ENCODE measurements around the gene AGAP5. TPM values are rescaled to one million over a fixed set of nuclear protein-coding genes. Genes with fewer than 3 reads are reported as not detected.
"Not testable (repeated sequence)": the region's sequence is repeated elsewhere in the genome, so short reads cannot be mapped to it uniquely, and the experiment has no call there.

The AGAP5 gene
- polyA plus RNA-seq, 1 of the 3 experiments (the other 2 are of a cell fraction), result 3.8 TPM

GRCh38 chr10:73720561-73720960 lies 22.7 kb upstream of the AGAP5 start:
- DNase-seq, result not testable (repeated sequence)

GRCh38 chr10:73717556-73717955 lies 19.6 kb upstream of the AGAP5 start:
- Histone ChIP-seq H3K27me3 (ENCODE audit: insufficient read depth) (no peaks in the 10 kb centered on the region), H4K20me1 (ENCODE audit: insufficient read depth) (no peaks in the 10 kb centered on the region), H3K27ac (ENCODE audit: low read depth in 2 of 2, low read length in 1 of 2) (no peak overlapping the region), H3K4me2 (no peak overlapping the region), H3F3A (replicated peaks; ENCODE audit: insufficient read depth) (no peaks in the 10 kb centered on the region), H3K79me2 (ENCODE audit: insufficient read depth) (no peaks in the 10 kb centered on the region), H3K4me3 (ENCODE audit: low read depth in 2 of 2, low read length in 1 of 2) (no peak overlapping the region), H2AFZ (ENCODE audit: low read depth) (no peak overlapping the region), H3K4me1 (ENCODE audit: control insufficient read depth in 1 of 2, insufficient read depth in 2 of 2, low read depth in 1 of 2, low read length in 1 of 2) (no peaks in the 10 kb centered on the region), H3K9ac (no peak overlapping the region), H3K9me3 (no peaks in the 10 kb centered on the region), H3K9me2 (no peaks in the 10 kb centered on the region), H3K36me3 (replicated peaks in 1 of 2; ENCODE audit: control insufficient read depth in 1 of 2, insufficient read depth in 2 of 2, low read length in 1 of 2) (peaks cover 46 to 60% of the 10 kb centered on the region in 2 experiments)
- TF ChIP-seq GATA2 (CRISPR knock-in tag; IDR thresholded peaks at IDR 0.05) (no peak), FOSL2 (IDR thresholded peaks at IDR 0.05; ENCODE audit: borderline replicate concordance, low read depth) (no peak), FOXM1 (IDR thresholded peaks at IDR 0.05; ENCODE audit: low read depth) (no peak), TAF1 (IDR thresholded peaks at IDR 0.05; ENCODE audit: borderline replicate concordance, low read depth, low read length) (no peak), YY1 (IDR thresholded peaks at IDR 0.05; ENCODE audit: low read depth) (no peak), IRF3 (IDR thresholded peaks at IDR 0.05; ENCODE audit: low read depth, low read length) (no peak), POLR2AphosphoS5 (IDR thresholded peaks at IDR 0.05; ENCODE audit: low read depth, low read length) (no peak), MXI1 (IDR thresholded peaks at IDR 0.05; ENCODE audit: low read depth, low read length) (no peak), RCOR1 (IDR thresholded peaks at IDR 0.05; ENCODE audit: low read length) (no peak), EZH2phosphoT487 (IDR thresholded peaks at IDR 0.05; ENCODE audit: borderline replicate concordance, low read depth) (no peak)
- TF ChIP-seq, protein P1, sequence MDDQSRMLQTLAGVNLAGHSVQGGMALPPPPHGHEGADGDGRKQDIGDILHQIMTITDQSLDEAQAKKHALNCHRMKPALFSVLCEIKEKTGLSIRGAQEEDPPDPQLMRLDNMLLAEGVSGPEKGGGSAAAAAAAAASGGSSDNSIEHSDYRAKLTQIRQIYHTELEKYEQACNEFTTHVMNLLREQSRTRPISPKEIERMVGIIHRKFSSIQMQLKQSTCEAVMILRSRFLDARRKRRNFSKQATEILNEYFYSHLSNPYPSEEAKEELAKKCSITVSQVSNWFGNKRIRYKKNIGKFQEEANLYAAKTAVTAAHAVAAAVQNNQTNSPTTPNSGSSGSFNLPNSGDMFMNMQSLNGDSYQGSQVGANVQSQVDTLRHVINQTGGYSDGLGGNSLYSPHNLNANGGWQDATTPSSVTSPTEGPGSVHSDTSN (IDR thresholded peaks at IDR 0.05), result no peak
- TF ChIP-seq, protein P2, sequence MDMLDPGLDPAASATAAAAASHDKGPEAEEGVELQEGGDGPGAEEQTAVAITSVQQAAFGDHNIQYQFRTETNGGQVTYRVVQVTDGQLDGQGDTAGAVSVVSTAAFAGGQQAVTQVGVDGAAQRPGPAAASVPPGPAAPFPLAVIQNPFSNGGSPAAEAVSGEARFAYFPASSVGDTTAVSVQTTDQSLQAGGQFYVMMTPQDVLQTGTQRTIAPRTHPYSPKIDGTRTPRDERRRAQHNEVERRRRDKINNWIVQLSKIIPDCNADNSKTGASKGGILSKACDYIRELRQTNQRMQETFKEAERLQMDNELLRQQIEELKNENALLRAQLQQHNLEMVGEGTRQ (IDR thresholded peaks at IDR 0.05; ENCODE audit: borderline replicate concordance, low read depth, low read length), result no peak
- TF ChIP-seq, protein P3, sequence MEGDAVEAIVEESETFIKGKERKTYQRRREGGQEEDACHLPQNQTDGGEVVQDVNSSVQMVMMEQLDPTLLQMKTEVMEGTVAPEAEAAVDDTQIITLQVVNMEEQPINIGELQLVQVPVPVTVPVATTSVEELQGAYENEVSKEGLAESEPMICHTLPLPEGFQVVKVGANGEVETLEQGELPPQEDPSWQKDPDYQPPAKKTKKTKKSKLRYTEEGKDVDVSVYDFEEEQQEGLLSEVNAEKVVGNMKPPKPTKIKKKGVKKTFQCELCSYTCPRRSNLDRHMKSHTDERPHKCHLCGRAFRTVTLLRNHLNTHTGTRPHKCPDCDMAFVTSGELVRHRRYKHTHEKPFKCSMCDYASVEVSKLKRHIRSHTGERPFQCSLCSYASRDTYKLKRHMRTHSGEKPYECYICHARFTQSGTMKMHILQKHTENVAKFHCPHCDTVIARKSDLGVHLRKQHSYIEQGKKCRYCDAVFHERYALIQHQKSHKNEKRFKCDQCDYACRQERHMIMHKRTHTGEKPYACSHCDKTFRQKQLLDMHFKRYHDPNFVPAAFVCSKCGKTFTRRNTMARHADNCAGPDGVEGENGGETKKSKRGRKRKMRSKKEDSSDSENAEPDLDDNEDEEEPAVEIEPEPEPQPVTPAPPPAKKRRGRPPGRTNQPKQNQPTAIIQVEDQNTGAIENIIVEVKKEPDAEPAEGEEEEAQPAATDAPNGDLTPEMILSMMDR (IDR thresholded peaks at IDR 0.05), result no peak
- DNase-seq, result no peak
- POLR2A ChIA-PET, result no interaction called here
- WGBS (ENCODE audit: low lambda C conversion rate), result 73% methylated on average over 5 of the region's 5 CpGs
- CTCF ChIA-PET, result no interaction called here

More at GRCh38 chr10:73720561-73720960, 22.7 kb upstream of the AGAP5 start:
- H3K27me3 ChIP-seq (ENCODE audit: insufficient read depth); H3K4me2 ChIP-seq; H3K9me3 ChIP-seq; H3K9me2 ChIP-seq; CTCF ChIA-PET; H3K4me3 ChIP-seq (ENCODE audit: low read depth in 2 of 2, low read length in 1 of 2); H3K79me2 ChIP-seq (ENCODE audit: insufficient read depth); POLR2A ChIA-PET; H4K20me1 ChIP-seq (ENCODE audit: insufficient read depth); H3K9ac ChIP-seq; H3K27ac ChIP-seq (ENCODE audit: low read depth in 2 of 2, low read length in 1 of 2); H2AFZ ChIP-seq (ENCODE audit: low read depth); H3K4me1 ChIP-seq (ENCODE audit: control insufficient read depth in 1 of 2, insufficient read depth in 2 of 2, low read depth in 1 of 2, low read length in 1 of 2); H3F3A ChIP-seq (replicated peaks; ENCODE audit: insufficient read depth): not testable (repeated sequence)
- peaks cover 67 to 76% of the 10 kb centered on the region in 2 experiments for H3K36me3 ChIP-seq (replicated peaks in 1 of 2; ENCODE audit: control insufficient read depth in 1 of 2, insufficient read depth in 2 of 2, low read length in 1 of 2)
- 98% methylated on average over 4 of the region's 4 CpGs for WGBS (ENCODE audit: low lambda C conversion rate)
